ENCODE data around the gene SDSL. TPM values are rescaled to one million over a fixed set of nuclear protein-coding genes. Genes with fewer than 3 reads are reported as not detected.

Gene SDSL
- total and polyA plus RNA-seq, 2 experiments from 2014 or later: 6.3 to 14.6 TPM

GRCh38 chr12:113445544-113446171 lies 23.5 kb downstream of the SDSL start:
- no peak overlapping the region for H3K27ac ChIP-seq
- H4K20me1 ChIP-seq (ENCODE audit: insufficient read depth): no peaks in the 10 kb centered on the region
- in situ Hi-C loops (cut with MboI): no loop called here
- H3K9me2 ChIP-seq (ENCODE audit: insufficient read depth): no peaks in the 10 kb centered on the region
- no peak overlapping the region for H2AFZ ChIP-seq
- 37 to 51% methylated on average over 6 of the region's 6 CpGs for WGBS, 2 experiments (ENCODE audit: low coverage in 1 of 2, low lambda C conversion rate in 2 of 2, missing lambda C conversion rate in 2 of 2)
- TF ChIP-seq EZH2phosphoT487 (IDR thresholded peaks at IDR 0.05; ENCODE audit: insufficient read depth, low read depth) (no peak), EZH2 (IDR thresholded peaks at IDR 0.05; ENCODE audit: insufficient read depth, poor library complexity, severe bottlenecking) (no peak)
- DNase-seq: no peak
- H3K27me3 ChIP-seq (replicated peaks; ENCODE audit: insufficient read depth): peaks cover 24% of the 10 kb centered on the region; the same call in 1 of the 2 replicates
- no peaks in the 10 kb centered on the region for H3K9me3 ChIP-seq (ENCODE audit: low read depth)
- no peaks in the 10 kb centered on the region for H3F3A ChIP-seq (ENCODE audit: insufficient read depth)
- no peak overlapping the region for H3K4me2 ChIP-seq (ENCODE audit: unreplicated experiment)
- H3K4me3 ChIP-seq: no peak overlapping the region
- no peak overlapping the region for H3K9ac ChIP-seq
- H3K4me1 ChIP-seq (ENCODE audit: insufficient read depth): no peaks in the 10 kb centered on the region
- no peaks in the 10 kb centered on the region for H3K79me2 ChIP-seq (ENCODE audit: insufficient read depth)
- no peaks in the 10 kb centered on the region for H3K36me3 ChIP-seq (ENCODE audit: low read depth)

GRCh38 chr12:113448873-113449272 lies 26.7 kb downstream of the SDSL start:
- Histone ChIP-seq H3K9me3 (ENCODE audit: low read depth) (no peaks in the 10 kb centered on the region), H3K9ac (no peak overlapping the region), H3K36me3 (ENCODE audit: low read depth) (no peaks in the 10 kb centered on the region), H3F3A (ENCODE audit: insufficient read depth) (no peaks in the 10 kb centered on the region), H3K4me3 (no peak overlapping the region), H3K27ac (no peak overlapping the region), H3K9me2 (ENCODE audit: insufficient read depth) (no peaks in the 10 kb centered on the region), H3K4me2 (ENCODE audit: unreplicated experiment) (no peak overlapping the region), H3K4me1 (ENCODE audit: insufficient read depth) (no peaks in the 10 kb centered on the region), H3K27me3 (replicated peaks; ENCODE audit: insufficient read depth) (peaks cover 9% of the 10 kb centered on the region; the same call in 1 of the 2 replicates), H3K79me2 (ENCODE audit: insufficient read depth) (no peaks in the 10 kb centered on the region), H2AFZ (no peak overlapping the region), H4K20me1 (ENCODE audit: insufficient read depth) (no peaks in the 10 kb centered on the region)
- no peak for TF ChIP-seq EZH2 (IDR thresholded peaks at IDR 0.05; ENCODE audit: insufficient read depth, poor library complexity, severe bottlenecking)
- WGBS, 2 experiments (ENCODE audit: low coverage in 1 of 2, low lambda C conversion rate in 2 of 2, missing lambda C conversion rate in 2 of 2): 22 to 26% methylated on average over 7 of the region's 7 CpGs
- in situ Hi-C loops (cut with MboI): no loop called here
- no peak for DNase-seq

- H3K9me3 ChIP-seq (ENCODE audit: low read depth): no peaks in the 10 kb centered on the region
- DNase-seq: no peak
- H3K27me3 ChIP-seq (replicated peaks; ENCODE audit: insufficient read depth): peaks cover 7% of the 10 kb centered on the region; the same call in 1 of the 2 replicates
- H3K4me2 ChIP-seq (ENCODE audit: unreplicated experiment): no peak overlapping the region
- TF ChIP-seq EZH2 (IDR thresholded peaks at IDR 0.05; ENCODE audit: insufficient read depth, poor library complexity, severe bottlenecking) (no peak), EZH2phosphoT487 (IDR thresholded peaks at IDR 0.05; ENCODE audit: insufficient read depth, low read depth) (no peak)
- 42 to 45% methylated on average over 2 of the region's 2 CpGs for WGBS, 2 experiments (ENCODE audit: low coverage in 1 of 2, low lambda C conversion rate in 2 of 2, missing lambda C conversion rate in 2 of 2)
- in situ Hi-C loops (cut with MboI): no loop called here
- H4K20me1 ChIP-seq (ENCODE audit: insufficient read depth): no peaks in the 10 kb centered on the region
- no peak overlapping the region for H3K27ac ChIP-seq
- no peaks in the 10 kb centered on the region for H3K79me2 ChIP-seq (ENCODE audit: insufficient read depth)
- H2AFZ ChIP-seq: no peak overlapping the region
- H3K36me3 ChIP-seq (ENCODE audit: low read depth): no peaks in the 10 kb centered on the region
- H3K4me1 ChIP-seq (ENCODE audit: insufficient read depth): no peaks in the 10 kb centered on the region
- H3K4me3 ChIP-seq: no peak overlapping the region
- no peaks in the 10 kb centered on the region for H3F3A ChIP-seq (ENCODE audit: insufficient read depth)
- no peak overlapping the region for H3K9ac ChIP-seq
- H3K9me2 ChIP-seq (ENCODE audit: insufficient read depth): no peaks in the 10 kb centered on the region
These were observed 27.1 kb downstream of the SDSL start for GRCh38 chr12:113449299-113449698.

GRCh38 chr12:113449839-113450238 lies 27.7 kb downstream of the SDSL start:
- Histone ChIP-seq H3K4me3 (no peak overlapping the region), H3K9ac (no peak overlapping the region), H3F3A (ENCODE audit: insufficient read depth) (no peaks in the 10 kb centered on the region), H3K4me1 (ENCODE audit: insufficient read depth) (no peaks in the 10 kb centered on the region), H3K4me2 (ENCODE audit: unreplicated experiment) (no peak overlapping the region), H3K9me2 (ENCODE audit: insufficient read depth) (no peaks in the 10 kb centered on the region), H3K79me2 (ENCODE audit: insufficient read depth) (no peaks in the 10 kb centered on the region), H4K20me1 (ENCODE audit: insufficient read depth) (no peaks in the 10 kb centered on the region), H3K9me3 (ENCODE audit: low read depth) (no peaks in the 10 kb centered on the region), H3K36me3 (ENCODE audit: low read depth) (no peaks in the 10 kb centered on the region), H2AFZ (no peak overlapping the region), H3K27ac (no peak overlapping the region), H3K27me3 (replicated peaks; ENCODE audit: insufficient read depth) (peaks cover 7% of the 10 kb centered on the region; the same call in 1 of the 2 replicates)
- in situ Hi-C loops (cut with MboI): loop anchor here (25.0 kb wide), 1 partner anchor 462 kb away; no protein-coding TSS in a partner anchor
- no peak for TF ChIP-seq EZH2 (IDR thresholded peaks at IDR 0.05; ENCODE audit: insufficient read depth, poor library complexity, severe bottlenecking)
- TF ChIP-seq EZH2phosphoT487 (IDR thresholded peaks at IDR 0.05; ENCODE audit: insufficient read depth, low read depth): no peak
- DNase-seq: no peak
- WGBS, 2 experiments (ENCODE audit: low coverage in 1 of 2, low lambda C conversion rate in 2 of 2, missing lambda C conversion rate in 2 of 2): 95 to 100% methylated on average over 1 of the region's 1 CpG

All from GM23248 (cell line).